ENCODE results near the gene SERINC1. TPM values are rescaled to one million over a fixed set of nuclear protein-coding genes. Genes with fewer than 3 reads are reported as not detected.
"Not testable (repeated sequence)": the region's sequence is repeated elsewhere in the genome, so short reads cannot be mapped to it uniquely, and the experiment has no call there.

SERINC1 gene
- total RNA-seq (2014; rRNA removed) = 163 and 180 TPM in 2 replicates
- 72.2 TPM for polyA plus RNA-seq (2012)

DNA sequence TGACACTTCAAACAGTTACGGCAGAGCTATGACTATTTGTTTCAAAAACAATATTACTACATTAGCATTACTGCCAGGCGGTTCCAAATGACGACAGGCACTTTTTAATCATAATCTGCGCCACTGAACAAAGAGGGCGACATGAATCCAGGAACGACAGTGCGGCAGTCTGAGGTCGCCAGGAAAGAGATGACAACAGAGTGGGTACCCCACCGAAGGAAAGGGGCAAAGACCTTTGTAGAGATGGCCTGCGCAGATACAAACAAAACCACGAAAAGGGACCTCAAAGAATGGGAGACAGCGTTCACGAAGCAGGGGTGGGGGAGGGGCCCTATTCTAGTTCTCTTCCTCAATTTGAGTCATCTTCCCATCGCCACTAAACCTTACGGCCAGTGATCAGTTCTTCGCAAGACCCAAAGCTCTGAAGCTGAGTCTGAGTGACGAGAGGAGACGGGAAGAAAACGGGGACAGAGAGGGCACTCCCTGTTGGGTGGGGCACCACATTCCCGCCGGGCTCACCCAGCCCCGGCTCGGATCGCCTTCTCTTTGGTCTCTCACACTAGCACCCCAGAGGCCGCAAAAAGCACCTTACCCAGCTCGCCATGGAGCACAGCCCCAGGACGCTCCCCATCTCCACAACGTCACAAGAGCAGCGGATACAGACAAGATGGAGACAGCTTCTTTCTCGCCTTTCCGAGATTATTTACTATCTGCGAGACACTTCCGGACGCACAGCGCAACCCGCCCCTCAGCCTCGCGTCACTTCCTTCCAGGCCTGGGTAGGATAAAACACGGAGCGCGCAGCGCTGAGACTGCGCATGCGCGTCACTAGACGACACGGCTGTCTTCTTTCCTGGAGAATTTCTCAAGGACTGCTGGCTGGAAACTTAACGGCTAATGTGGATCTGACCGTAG, at the start of gene SERINC1:
Gene SERINC1 (minus strand): TSS at position 701 of the 915 bp plus-strand sequence. CDS start 70 bp downstream, at position 631.
- peak; percentile 94 for DNase-seq (ENCODE audit: low read depth)

DNA sequence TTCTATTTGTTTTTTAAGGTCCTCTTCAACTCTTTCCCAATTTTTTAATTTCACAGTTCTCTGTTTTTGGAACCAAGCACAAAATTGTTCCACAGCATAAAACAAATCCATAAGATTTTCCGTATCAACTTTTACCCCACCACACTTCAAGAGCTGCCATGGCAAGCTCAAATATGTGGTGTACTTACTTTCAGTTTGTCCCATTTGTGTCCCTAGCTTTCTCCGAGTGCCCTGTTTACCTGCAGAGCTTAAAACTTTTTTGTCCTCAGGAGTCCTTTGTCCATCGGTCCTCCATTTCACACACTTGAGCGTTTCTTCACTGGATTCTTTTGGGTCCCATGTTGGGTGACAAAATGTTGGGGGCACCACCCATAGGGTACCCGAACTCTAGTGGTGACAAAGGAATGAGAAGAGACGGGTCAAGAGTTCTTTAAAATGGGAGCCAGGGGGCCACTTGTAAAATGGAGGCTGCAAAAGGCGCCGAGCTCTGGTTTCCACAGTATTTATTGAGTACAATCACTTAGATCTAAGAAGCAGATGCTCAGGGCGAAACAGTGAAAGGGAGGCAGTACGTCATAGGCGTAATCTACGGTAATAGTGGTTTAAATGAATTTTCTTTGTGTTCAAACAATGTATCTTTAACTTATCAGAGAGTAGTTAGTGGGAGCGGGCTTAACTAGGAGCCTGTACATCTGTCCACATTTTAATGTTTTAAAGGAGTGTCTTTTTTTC, 39.8 kb upstream of the SERINC1 start:
- DNase-seq (ENCODE audit: low read depth) = no peak

DNA sequence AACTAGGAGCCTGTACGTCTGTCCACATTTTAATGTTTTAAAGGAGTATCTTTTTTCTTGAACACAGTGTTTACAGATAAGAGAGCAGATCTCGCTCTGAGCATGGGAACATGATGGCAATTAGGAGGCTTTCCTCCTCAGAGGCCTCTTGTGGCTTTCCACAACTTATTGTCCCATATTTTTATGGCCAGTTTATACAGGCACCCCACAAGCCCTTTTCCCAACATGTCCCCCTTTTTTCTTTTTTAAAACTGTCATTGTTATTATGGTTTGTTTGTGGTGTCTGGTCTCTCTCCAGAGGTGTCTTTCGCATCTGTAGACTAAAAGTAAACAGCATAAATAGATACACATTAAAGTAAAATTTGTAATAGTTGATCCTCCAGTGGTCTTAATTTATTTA, 33.6 kb upstream of the SERINC1 start:
- DNase-seq (ENCODE audit: low read depth) = not testable (repeated sequence)

- DNase-seq (ENCODE audit: low read depth) = no peak
These were observed 29.9 kb upstream of the SERINC1 start for GRCh38 chr6:122501475-122501874.

DNA sequence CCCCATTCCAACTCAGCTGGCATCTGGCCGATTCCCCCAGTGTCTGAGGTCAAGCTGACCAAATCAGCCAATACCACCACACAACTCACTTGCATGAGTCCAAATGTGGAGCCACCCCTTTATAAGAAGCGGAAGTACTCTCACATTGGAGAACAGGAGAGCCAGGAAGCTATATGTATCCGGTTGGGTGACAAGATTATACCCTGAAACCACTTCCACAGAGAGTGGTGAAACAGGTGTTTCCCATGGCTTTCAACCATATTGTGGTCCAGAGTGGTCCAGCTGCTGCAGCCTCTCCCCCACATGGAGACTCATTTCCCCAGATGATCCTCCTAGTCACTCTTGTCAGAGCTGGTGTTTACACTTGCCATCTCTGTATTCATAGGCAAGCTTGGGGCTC, 24.0 kb upstream of the SERINC1 start:
- no peak for DNase-seq (ENCODE audit: low read depth)

GRCh38 chr6:122494665-122495272, 23.2 kb upstream of the SERINC1 start:
- DNase-seq (ENCODE audit: low read depth) = no peak

DNA sequence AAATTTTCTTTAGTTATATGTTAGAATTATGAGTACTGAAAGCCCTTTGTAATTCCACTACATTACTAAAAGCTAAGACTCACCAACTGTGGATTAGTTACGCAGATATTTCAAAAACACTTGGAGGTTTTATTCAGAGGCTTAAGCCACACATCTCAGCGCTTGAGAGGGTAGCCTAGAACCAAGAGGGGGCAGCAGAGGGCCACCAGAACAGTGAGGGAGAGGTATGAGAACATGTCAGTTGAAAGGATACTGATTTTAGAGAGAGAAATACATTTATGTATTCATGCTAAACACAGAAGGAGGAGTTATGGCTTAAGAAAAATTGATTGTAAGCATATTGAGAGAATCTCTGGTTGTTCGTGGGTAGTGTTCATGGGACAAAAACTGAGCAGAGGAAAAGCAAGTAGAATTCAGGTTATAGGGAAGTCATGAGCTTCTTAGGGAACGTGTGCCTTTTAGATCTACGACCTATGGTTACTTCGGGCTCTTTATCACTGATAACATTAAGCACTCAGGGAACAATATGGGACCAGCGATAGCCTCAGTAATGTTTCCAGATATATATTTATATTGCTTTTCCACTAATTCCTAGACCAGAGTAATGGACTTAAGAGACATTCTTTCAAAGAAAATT, 20.4 kb upstream of the SERINC1 start:
- peak; percentile 69 for DNase-seq (ENCODE audit: low read depth)

DNA sequence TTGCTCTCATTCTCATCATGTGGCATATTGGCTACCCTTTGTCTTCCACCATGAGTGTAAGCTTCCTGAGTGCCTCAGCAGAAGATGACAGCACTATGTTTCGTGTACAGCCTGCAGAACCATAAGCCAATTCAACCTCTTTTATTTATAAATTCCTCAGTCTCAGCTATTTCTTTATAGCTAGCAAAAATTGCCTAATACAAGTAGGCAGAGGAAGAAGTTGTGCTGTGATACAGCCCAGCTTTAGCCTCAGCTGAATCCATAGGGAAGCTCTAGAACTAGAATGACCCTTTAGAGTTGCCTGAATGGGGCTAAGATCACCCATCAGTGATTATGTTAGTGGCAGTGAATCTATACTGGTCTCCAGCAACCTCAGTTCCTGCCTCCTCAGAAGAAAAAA, 19.0 kb upstream of the SERINC1 start:
- no peak for DNase-seq (ENCODE audit: low read depth)

DNA sequence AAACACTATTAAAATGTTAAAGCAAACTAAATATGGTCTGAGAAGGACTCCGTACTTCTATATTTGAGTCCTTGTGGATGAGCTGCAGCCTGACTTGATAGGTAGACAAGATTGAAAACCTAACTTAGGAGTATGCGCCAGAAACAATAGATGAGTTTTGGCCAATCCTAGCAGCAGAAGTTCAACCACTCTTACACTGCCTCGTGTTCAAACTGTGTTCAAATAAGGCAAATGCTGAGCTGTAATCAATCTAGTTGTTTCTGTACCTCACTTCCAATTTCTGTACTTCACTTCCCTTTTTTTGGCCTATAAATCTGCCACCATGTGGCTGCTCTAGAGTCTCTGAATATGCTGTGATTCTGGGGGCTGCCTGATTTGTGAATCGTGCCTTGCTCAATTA, 13.2 kb upstream of the SERINC1 start:
- no peak for DNase-seq (ENCODE audit: low read depth)

- DNase-seq (ENCODE audit: low read depth) = no peak
These were observed 11.1 kb upstream of the SERINC1 start for GRCh38 chr6:122482750-122483080.

- DNase-seq (ENCODE audit: low read depth) = peak; percentile 14
These were observed 4.5 kb upstream of the SERINC1 start for GRCh38 chr6:122476131-122476530.

DNA sequence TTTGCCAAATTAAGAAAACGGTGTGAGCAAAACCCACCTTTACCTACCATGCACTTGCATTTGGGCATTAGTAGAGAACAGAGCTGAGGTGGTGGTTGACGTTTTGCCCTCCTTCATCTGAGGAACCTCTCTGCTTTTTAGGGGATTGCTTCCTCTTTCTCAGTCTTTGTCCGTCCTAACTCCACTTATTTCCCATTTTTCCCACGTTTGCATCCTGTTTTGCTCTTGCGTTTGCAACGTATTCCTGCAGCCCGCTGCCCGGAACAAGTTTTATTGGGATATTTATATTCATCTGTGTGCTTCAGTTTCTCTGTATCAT, 374 bp upstream of the SERINC1 start:
- DNase-seq (ENCODE audit: low read depth) = no peak

- DNase-seq (ENCODE audit: low read depth) = no peak
These were observed 9.7 kb downstream of the SERINC1 start for GRCh38 chr6:122461885-122462284.

DNA sequence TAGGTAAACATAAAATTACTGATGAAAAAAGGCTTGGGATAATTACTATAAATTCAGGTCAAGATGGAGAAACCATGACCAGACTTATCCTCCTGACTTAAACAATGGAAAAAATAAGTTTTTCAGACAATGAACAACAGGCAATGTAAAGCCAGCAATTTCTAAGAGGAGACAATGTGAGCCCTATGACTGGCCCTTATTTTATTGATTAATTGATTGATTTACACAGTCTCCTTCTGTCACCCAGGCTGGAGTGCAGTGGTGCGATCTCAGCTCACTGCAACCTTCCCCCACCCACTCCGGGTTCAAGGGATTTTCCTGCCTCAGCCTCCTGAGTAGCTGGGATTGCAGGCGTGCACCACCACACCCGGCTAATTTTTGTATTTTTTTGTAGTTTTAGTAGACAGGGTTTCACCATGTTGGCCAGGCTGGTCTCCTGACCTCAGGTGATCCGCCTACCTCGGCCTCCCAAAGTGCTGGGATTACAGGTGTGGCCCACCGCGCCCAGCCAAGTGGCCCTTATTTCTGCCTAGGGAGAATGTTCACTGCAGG, 11.7 kb downstream of the SERINC1 start:
- DNase-seq (ENCODE audit: low read depth) = not testable (repeated sequence)

DNA sequence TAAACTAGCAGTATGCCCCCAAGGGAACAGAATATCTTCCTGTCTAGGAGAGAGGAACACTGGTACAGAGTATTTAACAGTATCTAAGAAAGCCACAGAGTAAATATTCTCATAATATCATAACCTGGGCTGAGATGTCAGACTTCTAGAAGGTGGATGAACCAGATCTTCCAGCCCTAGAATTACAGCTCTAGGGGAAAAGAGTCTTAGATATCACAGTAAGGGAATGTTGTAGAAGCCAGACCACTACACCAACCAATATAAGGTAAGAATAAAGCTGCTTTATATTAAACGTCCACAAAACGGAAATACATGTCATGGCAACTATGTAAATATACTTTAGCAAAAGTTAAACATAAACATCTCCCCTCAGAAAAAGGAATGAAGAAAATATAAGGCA, 12.4 kb downstream of the SERINC1 start:
- DNase-seq (ENCODE audit: low read depth) = peak; percentile 5

DNA sequence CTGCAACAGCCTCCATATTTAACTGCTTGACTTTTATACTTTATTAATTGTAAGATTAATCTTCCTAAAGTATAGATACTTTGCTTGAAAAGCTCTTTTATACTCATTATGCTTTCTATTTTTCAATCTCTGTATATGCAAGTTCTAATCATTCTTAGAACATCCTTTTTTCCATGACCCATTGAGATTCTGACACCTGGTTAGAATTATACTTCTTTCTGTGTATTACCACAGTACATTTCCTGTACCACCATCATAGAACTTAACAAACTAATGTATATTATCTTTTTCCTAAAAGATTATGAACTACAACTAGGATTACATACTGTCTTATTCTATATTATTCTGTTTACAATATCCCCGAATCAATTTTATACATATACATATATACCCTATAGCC, 13.5 kb downstream of the SERINC1 start:
- DNase-seq (ENCODE audit: low read depth) = no peak

DNA sequence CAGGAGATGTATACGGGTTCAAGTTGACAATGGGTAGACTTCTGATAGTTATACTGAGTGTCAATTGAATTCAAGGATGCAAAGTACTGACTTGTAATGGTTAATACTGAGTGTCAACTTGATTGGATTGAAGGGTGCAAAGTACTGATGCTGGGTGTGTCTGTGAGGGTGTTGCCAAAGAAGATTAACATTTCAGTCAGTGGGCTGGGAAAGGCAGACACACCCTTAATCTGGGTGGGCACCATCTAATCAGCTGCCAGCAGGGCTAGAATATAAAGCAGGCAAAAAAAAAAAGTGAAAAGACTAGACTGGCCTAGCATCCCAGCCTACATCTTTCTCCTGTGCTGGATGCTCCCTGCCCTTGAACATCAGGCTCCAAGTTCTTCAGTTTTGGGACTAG, 16.5 kb downstream of the SERINC1 start:
- not testable (repeated sequence) for DNase-seq (ENCODE audit: low read depth)

- DNase-seq (ENCODE audit: low read depth) = no peak
These were observed 16.9 kb downstream of the SERINC1 start for GRCh38 chr6:122454673-122455072.

DNA sequence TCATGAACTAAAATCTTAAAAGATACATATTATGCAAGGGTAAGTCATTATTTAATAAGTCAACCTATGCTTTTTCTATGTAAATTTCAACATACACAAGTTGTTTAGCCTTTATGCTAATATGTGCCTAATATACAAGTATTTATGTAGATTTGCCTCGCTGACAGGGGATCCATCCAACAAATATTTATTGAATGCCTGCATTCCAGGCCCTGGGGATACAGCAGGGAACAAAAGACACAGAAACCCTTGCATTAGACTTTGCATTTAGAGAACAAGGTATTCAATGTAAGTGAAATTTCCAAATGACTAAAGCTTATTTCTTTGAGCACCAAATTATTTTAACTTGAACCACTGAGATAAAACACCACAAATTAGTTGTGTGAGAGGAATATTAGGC, 19.1 kb downstream of the SERINC1 start:
- DNase-seq (ENCODE audit: low read depth) = no peak

DNA sequence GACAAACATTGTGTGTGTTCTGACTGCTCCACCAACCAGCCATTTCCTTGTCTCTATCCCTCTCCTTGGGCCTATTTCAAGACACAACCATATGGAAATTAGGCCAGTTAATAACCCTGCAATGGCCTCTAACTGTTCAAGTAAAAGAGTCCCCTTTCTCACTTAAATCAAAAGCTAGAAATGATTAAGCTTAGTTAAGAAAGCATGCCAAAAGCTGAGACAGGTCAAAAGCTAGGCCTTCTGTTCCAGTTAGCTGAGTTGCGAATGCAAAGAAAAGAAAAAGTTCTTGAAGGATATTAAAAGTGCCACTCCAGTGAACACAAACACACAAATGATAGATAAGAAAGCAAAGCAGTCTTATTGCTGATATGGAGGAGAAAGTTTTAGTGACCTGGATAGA, 22.5 kb downstream of the SERINC1 start:
- no peak for DNase-seq (ENCODE audit: low read depth)

DNA sequence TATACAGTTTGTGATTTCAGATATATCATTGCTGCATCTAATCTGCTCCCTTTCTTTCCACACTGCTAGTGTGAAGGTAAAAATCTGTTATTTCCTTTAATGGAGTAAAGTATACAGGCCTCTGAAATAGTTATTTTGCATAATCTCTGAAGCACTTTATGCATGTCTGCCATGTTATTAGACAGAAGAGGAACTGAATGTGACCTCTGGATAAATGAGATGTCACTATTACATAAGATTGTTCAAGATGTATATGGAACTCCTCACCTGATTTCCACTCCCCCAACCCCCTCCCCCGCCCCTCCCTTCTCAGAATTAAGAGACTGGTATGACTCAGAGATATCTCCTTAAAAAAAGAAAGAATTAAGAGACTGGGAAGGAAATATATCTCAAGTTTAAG, 26.3 kb downstream of the SERINC1 start:
- DNase-seq (ENCODE audit: low read depth) = no peak

DNA sequence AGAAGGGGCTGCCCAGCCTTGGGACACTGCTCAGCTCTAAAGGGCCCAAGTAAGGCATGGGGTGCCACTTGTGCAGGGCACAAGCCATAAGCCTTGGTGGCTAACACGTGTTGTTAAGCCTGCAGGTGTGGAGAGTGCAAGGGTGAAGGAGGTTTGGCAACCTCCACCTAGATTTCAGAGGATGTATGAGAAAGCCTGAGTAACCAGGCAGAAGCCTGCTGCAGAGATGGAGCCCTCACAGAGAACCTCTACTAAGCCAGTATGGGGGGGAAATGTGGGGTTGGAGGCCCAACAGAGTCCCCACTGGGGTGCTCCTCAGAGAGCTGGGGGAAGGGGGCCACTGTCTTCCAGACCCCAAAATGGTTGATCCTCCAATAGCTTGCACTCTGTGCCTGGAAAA, 32.6 kb downstream of the SERINC1 start:
- no peak for DNase-seq (ENCODE audit: low read depth)
